Activated T-helper 2 cell treated with anti-CD3 and anti-CD28 coated beads, Interferon-gamma antibody, Interleukin-2, Interleukin-4, amounts not matched to agents 10 μg/mL and 5 μg/mL and 100 μg/mL, durations not matched to agents 14 hours and 24 hours and 36 hours (primary cell): ENCODE data around the gene C22orf39. TPM values are rescaled to one million over a fixed set of nuclear protein-coding genes. Genes with fewer than 3 reads are reported as not detected.
"Not testable (repeated sequence)": the region's sequence is repeated elsewhere in the genome, so short reads cannot be mapped to it uniquely, and the experiment has no call there.

ENCODE experiments used
- DNase-seq: peaks from one replicate; pipeline ENCODE4 v3.0.0; 2021; ENCODE audit warnings: low spot score
- H3K27ac Mint-ChIP-seq: one replicate; pipeline ENCODE4 v1.8.0; 2021; ENCODE audit warnings: mixed read lengths
- H3K27me3 Mint-ChIP-seq: one replicate; pipeline ENCODE4 v1.8.0; 2021; ENCODE audit warnings: low read depth, mixed read lengths
- H3K36me3 Mint-ChIP-seq: one replicate; pipeline ENCODE4 v1.8.0; 2021; ENCODE audit warnings: low read depth, mixed read lengths
- H3K4me1 Mint-ChIP-seq: one replicate; pipeline ENCODE4 v1.8.0; 2021; ENCODE audit warnings: low read depth, mixed read lengths
- H3K4me3 Mint-ChIP-seq: one replicate; pipeline ENCODE4 v1.8.0; 2021; ENCODE audit warnings: low read depth, mild to moderate bottlenecking, moderate library complexity, mixed read lengths
- H3K9me3 Mint-ChIP-seq: one replicate; pipeline ENCODE4 v1.8.0; 2021; ENCODE audit warnings: mixed read lengths
- intact Hi-C: fragments of 100-400 bp; cut with micrococcal nuclease; formaldehyde crosslinking; loops from one replicate; pipeline ENCODE4 v1.15.1; 2023
- total RNA-seq: library from RNA; stranded (reverse); gene quantifications from 2 replicates; pipeline ENCODE4 v1.2.3, GENCODE V29; 2022

The C22orf39 gene
- total RNA-seq, 1 donor from 2014 or later = 26.9 TPM

GRCh38 chr22:19456541-19456940, 9.0 kb upstream of the C22orf39 start:
- peaks cover 70% of the 10 kb centered on the region for H3K36me3 Mint-ChIP-seq
- H3K4me3 Mint-ChIP-seq = no peak overlapping the region
- DNase-seq = no peak
- H3K4me1 Mint-ChIP-seq = peaks cover 7% of the 10 kb centered on the region
- no peaks in the 10 kb centered on the region for H3K27me3 Mint-ChIP-seq
- H3K27ac Mint-ChIP-seq = no peak overlapping the region
- intact Hi-C loops = no loop called here
- H3K9me3 Mint-ChIP-seq = no peaks in the 10 kb centered on the region

DNA sequence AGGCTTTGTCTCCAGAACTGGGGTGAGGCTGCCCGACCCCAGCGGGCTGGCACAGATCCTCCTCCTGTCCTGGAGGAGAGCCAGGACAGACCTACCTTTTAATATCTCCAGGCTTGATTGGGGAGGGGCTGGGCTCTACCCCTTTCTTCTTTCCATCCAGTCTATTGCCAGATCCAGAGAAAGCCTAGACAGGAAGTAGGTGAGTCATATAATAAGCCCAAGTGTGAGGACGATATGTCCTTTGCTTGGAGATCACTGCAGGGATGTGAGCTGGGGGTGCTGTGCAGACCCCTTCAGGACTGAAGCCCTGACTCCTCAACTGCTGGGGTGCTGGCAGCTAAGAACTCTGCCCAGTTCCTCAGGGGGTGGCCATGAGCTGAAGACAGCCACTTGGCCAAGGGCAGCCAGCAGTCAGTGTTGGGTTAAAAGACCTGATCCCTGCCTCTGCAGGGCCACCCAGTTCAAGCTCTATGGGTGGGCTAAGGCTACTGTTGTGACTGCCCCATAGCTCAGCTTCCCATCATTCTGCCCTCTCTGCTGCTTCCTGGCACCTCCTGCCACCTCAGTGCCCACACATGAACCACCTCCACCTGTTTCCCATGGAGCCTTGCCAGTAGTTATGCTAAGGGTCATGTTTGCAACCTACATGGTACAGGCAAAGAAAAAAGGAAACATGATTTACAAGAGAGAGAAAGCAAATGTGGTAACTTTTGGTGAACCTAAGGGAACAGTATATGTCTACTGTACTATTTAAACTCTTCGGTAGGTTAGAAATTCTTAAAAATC, 8.3 kb upstream of the C22orf39 start:
- Mint-ChIP-seq H3K4me1 (peaks cover 7% of the 10 kb centered on the region), H3K4me3 (no peak overlapping the region), H3K27me3 (no peaks in the 10 kb centered on the region), H3K9me3 (no peaks in the 10 kb centered on the region), H3K36me3 (peaks cover 68% of the 10 kb centered on the region), H3K27ac (no peak overlapping the region)
- intact Hi-C loops = no loop called here
- DNase-seq = no peak

DNA sequence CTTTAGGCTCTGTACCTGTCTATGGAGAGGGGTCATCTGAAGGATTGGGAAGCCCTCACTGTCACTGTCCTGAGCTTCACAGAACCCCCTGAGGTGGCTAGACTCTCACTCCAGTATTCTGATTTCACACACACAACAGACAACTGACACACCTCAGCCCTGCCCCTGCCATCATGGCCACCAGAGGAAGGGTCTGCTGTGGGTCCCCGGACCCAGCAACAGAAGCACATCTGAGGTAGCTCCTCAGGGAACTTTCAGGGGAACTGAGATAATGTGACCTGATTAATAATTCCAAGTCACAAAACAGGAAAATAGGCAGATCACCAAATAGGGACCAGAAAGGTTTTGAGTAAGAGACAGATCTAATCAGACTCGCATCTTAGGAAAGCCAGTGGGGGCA, 7.5 kb upstream of the C22orf39 start:
- peaks cover 73% of the 10 kb centered on the region for H3K36me3 Mint-ChIP-seq
- DNase-seq = no peak
- no peaks in the 10 kb centered on the region for H3K9me3 Mint-ChIP-seq
- H3K27ac Mint-ChIP-seq = no peak overlapping the region
- H3K27me3 Mint-ChIP-seq = no peaks in the 10 kb centered on the region
- H3K4me1 Mint-ChIP-seq = peaks cover 7% of the 10 kb centered on the region
- intact Hi-C loops = no loop called here
- no peak overlapping the region for H3K4me3 Mint-ChIP-seq

- intact Hi-C loops = no loop called here
- H3K9me3 Mint-ChIP-seq = no peaks in the 10 kb centered on the region
- no peak for DNase-seq
- peaks cover 13% of the 10 kb centered on the region for H3K4me1 Mint-ChIP-seq
- H3K27me3 Mint-ChIP-seq = no peaks in the 10 kb centered on the region
- no peak overlapping the region for H3K4me3 Mint-ChIP-seq
- H3K36me3 Mint-ChIP-seq = peaks cover 78% of the 10 kb centered on the region
- peak overlapping the region; percentile 43 for H3K27ac Mint-ChIP-seq
Measured at GRCh38 chr22:19454156-19454555, 6.6 kb upstream of the C22orf39 start.

DNA sequence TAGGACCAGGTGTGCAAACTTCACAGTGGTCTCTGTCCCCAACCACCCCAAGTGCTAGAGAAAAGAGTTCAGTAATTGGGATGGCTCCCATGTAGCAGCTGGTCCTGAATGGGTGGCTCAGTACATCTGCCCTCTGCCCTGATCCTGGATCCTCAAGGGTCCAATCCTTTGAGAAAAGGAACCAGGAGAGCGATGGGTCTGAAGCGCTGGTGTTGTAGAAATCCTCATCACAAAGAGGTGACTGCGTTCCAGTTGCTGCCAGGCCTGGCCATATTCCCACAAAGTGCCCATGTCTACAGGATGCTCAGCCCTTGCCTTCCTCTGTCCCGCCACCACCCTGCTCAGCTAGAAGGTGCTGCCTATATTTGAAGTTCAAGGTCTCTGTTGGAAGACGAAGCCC, 6.2 kb upstream of the C22orf39 start:
- no peak for DNase-seq
- intact Hi-C loops = no loop called here
- Mint-ChIP-seq H3K4me3 (no peak overlapping the region), H3K4me1 (peaks cover 16% of the 10 kb centered on the region), H3K27me3 (no peaks in the 10 kb centered on the region), H3K9me3 (no peaks in the 10 kb centered on the region), H3K36me3 (peaks cover 78% of the 10 kb centered on the region), H3K27ac (peak overlapping the region; percentile 43)

DNA sequence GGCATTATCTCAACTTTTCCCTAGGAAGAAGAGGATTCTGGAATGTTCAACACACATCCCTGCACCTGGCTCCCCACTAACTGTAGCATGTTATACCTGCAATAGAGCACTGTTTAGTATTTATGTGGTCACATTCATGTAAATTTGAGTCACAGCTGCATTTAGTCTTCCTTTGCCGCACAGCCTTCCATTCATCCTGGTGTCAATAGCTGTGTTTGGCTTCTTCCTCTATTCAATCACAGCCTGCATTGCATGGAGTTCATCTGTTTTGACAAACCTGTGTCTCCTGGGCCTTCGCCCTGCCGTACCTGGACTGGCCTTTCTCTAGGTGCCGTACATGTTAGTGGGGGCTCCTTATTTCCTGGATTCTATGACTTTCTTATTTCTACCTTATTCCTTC, 4.1 kb upstream of the C22orf39 start:
- Mint-ChIP-seq H3K9me3 (no peaks in the 10 kb centered on the region), H3K4me3 (no peak overlapping the region), H3K27me3 (no peaks in the 10 kb centered on the region), H3K4me1 (peaks cover 26% of the 10 kb centered on the region), H3K27ac (no peak overlapping the region), H3K36me3 (peaks cover 75% of the 10 kb centered on the region)
- intact Hi-C loops = no loop called here
- no peak for DNase-seq

DNA sequence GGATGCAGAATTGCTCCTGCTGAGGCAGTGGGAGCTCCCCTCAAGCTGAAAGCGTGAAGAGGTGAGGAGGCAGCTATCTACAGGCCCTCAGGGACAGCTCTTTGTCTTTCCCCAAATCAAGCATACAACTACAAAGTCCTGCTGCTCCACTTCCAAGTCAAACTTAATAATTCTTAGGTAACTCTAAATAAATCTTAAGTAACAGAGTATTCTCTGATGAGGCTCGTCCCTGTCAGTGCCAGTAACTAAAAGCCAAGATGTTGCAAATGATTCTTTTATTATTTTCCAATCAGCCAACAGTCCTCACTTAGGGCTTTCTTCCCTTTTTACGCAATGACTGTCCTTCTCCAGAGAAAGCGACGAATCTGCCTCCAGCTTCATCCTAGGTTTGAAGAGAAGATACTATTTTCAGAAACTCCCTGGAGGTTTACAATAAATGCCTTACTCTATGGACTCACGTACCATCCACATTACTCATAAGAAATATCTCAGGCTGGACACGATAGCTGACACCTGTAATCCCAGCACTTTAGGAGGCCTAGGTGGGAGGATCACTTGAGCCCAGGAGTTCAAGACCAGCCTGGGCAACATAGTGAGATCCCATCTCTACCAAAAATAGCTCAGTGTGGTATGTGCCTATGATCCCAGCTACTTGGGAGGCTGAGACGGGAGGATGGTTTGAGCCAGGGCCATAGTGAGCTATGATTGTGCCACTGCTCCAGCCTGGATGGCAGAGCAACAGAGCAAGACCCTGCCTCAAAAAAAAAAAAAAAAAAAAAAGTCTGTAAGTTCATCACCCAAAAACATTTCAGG, 3.1 kb upstream of the C22orf39 start:
- no peak overlapping the region for H3K27ac Mint-ChIP-seq
- H3K9me3 Mint-ChIP-seq = no peaks in the 10 kb centered on the region
- H3K4me3 Mint-ChIP-seq = no peak overlapping the region
- peaks cover 71% of the 10 kb centered on the region for H3K36me3 Mint-ChIP-seq
- H3K27me3 Mint-ChIP-seq = no peaks in the 10 kb centered on the region
- peaks cover 27% of the 10 kb centered on the region for H3K4me1 Mint-ChIP-seq
- intact Hi-C loops = no loop called here
- DNase-seq = no peak

DNA sequence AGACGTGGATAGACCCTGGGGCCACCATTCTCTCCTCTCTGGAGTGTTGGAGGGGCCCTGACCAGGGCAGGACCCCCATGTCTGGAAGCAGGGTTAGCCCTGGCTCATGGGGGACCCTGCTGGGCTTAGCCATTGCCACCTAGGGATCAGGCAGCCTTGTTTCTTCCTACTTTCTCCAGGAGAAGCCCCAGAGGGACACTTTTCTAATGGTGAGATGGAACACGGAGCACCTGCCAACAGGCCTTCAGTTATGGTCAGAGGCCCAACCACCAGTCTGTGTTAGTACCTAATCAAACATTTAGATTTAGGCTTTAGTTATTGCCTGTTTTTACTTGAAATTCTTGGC, 1.9 kb upstream of the C22orf39 start:
- H3K4me1 Mint-ChIP-seq = peaks cover 31% of the 10 kb centered on the region
- no peaks in the 10 kb centered on the region for H3K27me3 Mint-ChIP-seq
- peak overlapping the region; percentile 47 for H3K27ac Mint-ChIP-seq
- no peak for DNase-seq
- no peak overlapping the region for H3K4me3 Mint-ChIP-seq
- peaks cover 70% of the 10 kb centered on the region for H3K36me3 Mint-ChIP-seq
- intact Hi-C loops = no loop called here
- H3K9me3 Mint-ChIP-seq = no peaks in the 10 kb centered on the region

GRCh38 chr22:19448739-19449421, 1.4 kb upstream of the C22orf39 start:
- no peak for DNase-seq
- peaks cover 32% of the 10 kb centered on the region for H3K4me1 Mint-ChIP-seq
- intact Hi-C loops = no loop called here
- H3K36me3 Mint-ChIP-seq = peaks cover 67% of the 10 kb centered on the region
- H3K27ac Mint-ChIP-seq = peak overlapping the region; percentile 52
- no peaks in the 10 kb centered on the region for H3K9me3 Mint-ChIP-seq
- H3K4me3 Mint-ChIP-seq = peak overlapping the region; percentile 99
- no peaks in the 10 kb centered on the region for H3K27me3 Mint-ChIP-seq

DNA sequence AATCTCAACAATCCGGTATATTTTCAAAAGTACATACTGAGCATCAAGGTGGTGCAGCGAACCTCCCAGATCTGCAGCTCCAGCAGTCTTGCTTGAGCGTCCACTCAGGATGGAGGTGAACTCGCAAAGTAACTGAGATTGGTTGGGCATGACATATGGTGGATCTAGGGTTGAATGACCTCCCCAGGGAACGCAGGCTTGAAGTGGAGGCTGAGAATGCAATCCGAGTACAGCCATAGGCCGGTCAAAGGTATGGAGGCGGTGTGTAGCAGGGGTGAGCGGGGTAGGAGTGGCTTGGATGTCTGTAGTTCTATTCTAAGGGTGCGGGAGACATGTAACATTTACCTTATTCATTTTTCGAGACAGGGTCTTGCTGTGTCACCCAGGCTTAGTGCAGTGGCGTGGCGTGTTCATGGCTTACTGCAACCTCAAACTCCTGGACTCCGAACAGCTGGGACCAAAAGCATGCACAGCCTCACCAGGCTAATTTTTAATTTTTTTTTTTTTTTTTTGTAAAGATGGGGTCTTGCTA, 631 bp upstream of the C22orf39 start:
- peak overlapping the region; percentile 90 for H3K27ac Mint-ChIP-seq
- intact Hi-C loops = no loop called here
- peak overlapping the region; percentile 99 for H3K4me3 Mint-ChIP-seq
- DNase-seq = peak; percentile 27
- no peaks in the 10 kb centered on the region for H3K9me3 Mint-ChIP-seq
- H3K4me1 Mint-ChIP-seq = peaks cover 33% of the 10 kb centered on the region
- no peaks in the 10 kb centered on the region for H3K27me3 Mint-ChIP-seq
- H3K36me3 Mint-ChIP-seq = peaks cover 66% of the 10 kb centered on the region

GRCh38 chr22:19446603-19447329, 745 bp downstream of the C22orf39 start:
- no peaks in the 10 kb centered on the region for H3K9me3 Mint-ChIP-seq
- peaks cover 66% of the 10 kb centered on the region for H3K36me3 Mint-ChIP-seq
- no peak for DNase-seq
- peak overlapping the region; percentile 85 for H3K27ac Mint-ChIP-seq
- H3K4me1 Mint-ChIP-seq = peaks cover 33% of the 10 kb centered on the region
- H3K27me3 Mint-ChIP-seq = no peaks in the 10 kb centered on the region
- H3K4me3 Mint-ChIP-seq = peak overlapping the region; percentile 99
- intact Hi-C loops = loop anchor here (1.0 to 2.0 kb wide), 2 partner anchors 14 to 33 kb away; partner anchors contain the start of genes CDC45, MRPL40 and UFD1

- DNase-seq, H3K27me3 Mint-ChIP-seq, intact Hi-C loops, H3K9me3 Mint-ChIP-seq: not testable (repeated sequence)
- Mint-ChIP-seq H3K36me3 (peaks cover 65% of the 10 kb centered on the region), H3K27ac (peak overlapping the region; percentile 55), H3K4me1 (peaks cover 33% of the 10 kb centered on the region), H3K4me3 (peak overlapping the region; percentile 38)
Measured at GRCh38 chr22:19445279-19445982, 2.1 kb downstream of the C22orf39 start.
